ENCODE measurements around the gene SMYD3.

DNA sequence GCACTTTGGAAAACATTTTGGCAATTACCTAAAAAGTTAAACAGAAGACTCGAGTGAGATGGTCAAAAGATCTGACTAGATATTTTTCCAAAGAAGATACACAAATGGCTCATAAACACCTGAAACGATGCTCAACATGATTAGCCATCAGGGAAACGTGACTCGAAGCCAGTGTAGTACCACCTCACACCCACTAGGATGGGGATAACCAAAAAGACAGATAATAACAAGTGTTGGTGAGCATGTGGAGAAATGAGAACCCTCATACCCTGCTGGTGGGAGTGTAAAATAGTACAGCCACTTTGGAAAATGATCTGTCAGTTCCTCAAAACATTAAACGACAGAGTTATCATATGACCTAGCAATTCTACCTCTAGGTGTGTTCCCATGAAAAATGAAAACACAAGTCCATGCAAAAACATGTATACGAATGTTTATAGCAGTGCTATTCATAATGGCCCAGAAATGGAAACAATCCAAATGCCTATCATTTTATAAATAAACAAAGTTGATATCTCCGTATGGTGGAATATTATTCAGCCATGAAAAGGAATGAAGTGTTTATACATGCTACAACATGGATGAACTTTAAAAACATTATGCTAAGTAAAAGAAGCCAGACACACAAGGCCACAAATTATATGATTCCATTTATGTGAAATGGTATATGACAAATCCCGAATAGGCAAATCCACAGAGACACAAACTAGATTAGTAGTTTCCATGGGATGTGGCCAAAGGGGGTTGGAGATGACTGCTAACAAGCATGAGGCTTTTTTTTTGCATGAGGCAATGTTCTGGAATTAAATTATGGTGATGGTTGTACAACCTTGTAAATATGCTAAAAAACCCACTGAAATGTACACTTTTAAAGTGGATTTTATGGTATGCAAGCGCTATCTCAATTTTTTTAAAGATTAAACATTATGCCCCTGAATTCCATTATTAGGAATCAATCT lies 727.0 kb downstream of the SMYD3 start:
- TF ChIP-seq, protein P1, sequence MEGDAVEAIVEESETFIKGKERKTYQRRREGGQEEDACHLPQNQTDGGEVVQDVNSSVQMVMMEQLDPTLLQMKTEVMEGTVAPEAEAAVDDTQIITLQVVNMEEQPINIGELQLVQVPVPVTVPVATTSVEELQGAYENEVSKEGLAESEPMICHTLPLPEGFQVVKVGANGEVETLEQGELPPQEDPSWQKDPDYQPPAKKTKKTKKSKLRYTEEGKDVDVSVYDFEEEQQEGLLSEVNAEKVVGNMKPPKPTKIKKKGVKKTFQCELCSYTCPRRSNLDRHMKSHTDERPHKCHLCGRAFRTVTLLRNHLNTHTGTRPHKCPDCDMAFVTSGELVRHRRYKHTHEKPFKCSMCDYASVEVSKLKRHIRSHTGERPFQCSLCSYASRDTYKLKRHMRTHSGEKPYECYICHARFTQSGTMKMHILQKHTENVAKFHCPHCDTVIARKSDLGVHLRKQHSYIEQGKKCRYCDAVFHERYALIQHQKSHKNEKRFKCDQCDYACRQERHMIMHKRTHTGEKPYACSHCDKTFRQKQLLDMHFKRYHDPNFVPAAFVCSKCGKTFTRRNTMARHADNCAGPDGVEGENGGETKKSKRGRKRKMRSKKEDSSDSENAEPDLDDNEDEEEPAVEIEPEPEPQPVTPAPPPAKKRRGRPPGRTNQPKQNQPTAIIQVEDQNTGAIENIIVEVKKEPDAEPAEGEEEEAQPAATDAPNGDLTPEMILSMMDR (conservative IDR thresholded peaks at IDR 0.05) = no peak
- TF ChIP-seq EZH2 (IDR thresholded peaks at IDR 0.05; ENCODE audit: low read depth) = no peak
